SK-N-SH (cell line): Measurements from ENCODE around the gene PHOSPHO1.

Experiments used
- CHD2 ChIP-seq: fragments of 150-350 bp; IDR thresholded peaks from 2 replicates; pipeline ENCODE4 v1.6.1; 2018; ENCODE audit warnings: low read length; ENCODE audit not compliant: partially characterized antibody
- EZH2phosphoT487 ChIP-seq: fragments of 200-600 bp; sonication (generic); IDR thresholded peaks from 2 replicates; pipeline ENCODE4 v1.6.1; 2017; ENCODE audit warnings: low read depth, mixed run types, mild to moderate bottlenecking, antibody characterized with exemption, moderate library complexity, borderline replicate concordance

DNA sequence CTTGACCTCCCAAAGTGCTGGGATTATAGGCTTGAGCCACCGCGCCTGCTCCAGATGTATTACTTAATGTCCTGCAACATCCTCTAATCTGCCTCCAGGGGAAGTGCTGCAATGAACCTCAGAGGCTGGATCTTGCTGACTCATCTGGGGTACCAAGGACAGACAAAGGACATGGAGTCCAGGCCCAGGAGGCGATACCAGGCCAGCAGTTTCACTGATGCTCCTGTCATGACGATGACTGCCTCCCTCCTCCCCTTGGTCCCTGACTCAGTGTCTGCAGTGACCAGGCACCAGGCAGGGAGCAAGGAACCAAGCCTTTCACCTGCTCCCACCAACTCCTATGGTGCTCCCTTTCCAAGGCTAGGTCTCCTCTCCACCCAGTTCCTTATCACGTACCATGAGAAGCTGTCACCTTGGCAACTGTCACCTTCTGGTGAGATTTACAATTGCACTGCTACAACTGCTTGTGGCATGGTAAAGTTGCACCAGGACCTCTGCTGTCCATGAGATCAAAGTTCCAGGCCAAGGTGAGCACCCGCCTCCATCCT, 21.6 kb upstream of the PHOSPHO1 start:
- TF ChIP-seq CHD2 = no peak
- TF ChIP-seq EZH2phosphoT487 = no peak
